Upper lobe of left lung (tissue), 4 donors: ENCODE results near the gene DLGAP1.

Experiments
- CTCF ChIP-seq, 6 experiments: fragments of 450-650 bp in 4 of 6; fragments of 200-600 bp in 2 of 6; sonication (generic) in 2 of 6; IDR thresholded peaks; one replicate each; pipeline ENCODE4 v1.5.1; 2016 to 2019; ENCODE audit warnings: antibody characterized with exemption in 6 of 6
- EP300 ChIP-seq, 4 donors: sonication (generic); formaldehyde crosslinking; IDR thresholded peaks; one replicate each; pipeline ENCODE4 v1.5.1; 2017; ENCODE audit warnings: antibody characterized with exemption in 4 of 4, control low read depth in 2 of 4
- POLR2A ChIP-seq, 4 donors: fragments of 450-650 bp; IDR thresholded peaks; one replicate each; pipeline ENCODE4 v1.5.1; 2016 to 2017; ENCODE audit warnings: antibody characterized with exemption in 4 of 4, mild to moderate bottlenecking in 2 of 4
- POLR2AphosphoS5 ChIP-seq, 2 donors: sonication (generic); formaldehyde crosslinking; IDR thresholded peaks; one replicate each; pipeline ENCODE4 v1.5.1; 2017; ENCODE audit warnings: antibody characterized with exemption in 2 of 2

GRCh38 chr18:3524706-3525105, 930.4 kb downstream of the DLGAP1 start:
- no peak for TF ChIP-seq CTCF (IDR thresholded peaks at IDR 0.05)
- peak in 1 of 2 donors; percentile 10 for TF ChIP-seq POLR2AphosphoS5 (IDR thresholded peaks at IDR 0.05)
- TF ChIP-seq EP300 (IDR thresholded peaks at IDR 0.05) = no peak
- TF ChIP-seq POLR2A (IDR thresholded peaks at IDR 0.05) = no peak
